ENCODE results near the gene ZNF280D. TPM values are rescaled to one million over a fixed set of nuclear protein-coding genes. Genes with fewer than 3 reads are reported as not detected.

Gene ZNF280D
- total and polyA plus RNA-seq, 2 of the 4 experiments (the other 2 are of a cell fraction), result 8.3 to 21.0 TPM

DNA sequence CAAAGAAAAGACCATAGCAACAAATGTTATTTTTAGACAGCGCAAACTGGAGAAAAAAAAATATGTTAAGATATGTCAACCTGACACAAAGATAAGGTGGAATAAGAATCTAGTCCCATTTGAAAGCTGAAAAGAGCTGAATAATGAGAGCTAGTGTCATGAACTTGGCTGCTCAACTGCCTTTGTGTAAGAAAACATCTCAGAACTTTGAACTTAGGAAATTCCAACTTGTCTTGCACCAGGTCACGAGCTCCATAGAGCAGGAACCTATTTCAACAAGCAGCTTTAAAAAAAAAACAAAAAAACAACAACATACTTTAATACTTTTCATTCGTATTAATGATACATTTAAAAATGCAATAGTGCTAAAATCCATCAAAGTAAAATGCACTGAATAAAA, 79.5 kb downstream of the ZNF280D start:
- dilution Hi-C loops (cut with HindIII; ENCODE audit: low sequenced_read_pairs, unreplicated experiment), result no loop called here
- Histone ChIP-seq H2BK120ac (ENCODE audit: low read depth, low read length) (no peak overlapping the region), H3K4ac (ENCODE audit: low read depth, low read length) (no peak overlapping the region), H3K27ac (ENCODE audit: insufficient read depth, low read length) (no peak overlapping the region), H3K4me3 (ENCODE audit: insufficient read depth, low read depth, low read length) (no peak overlapping the region), H4K8ac (ENCODE audit: low read depth in 2 of 2, low read length in 2 of 2) (no peak overlapping the region), H3K23ac (ENCODE audit: low read depth, low read length) (no peak overlapping the region), H3K9ac (ENCODE audit: low read depth, low read length) (no peak overlapping the region), H3K27me3 (ENCODE audit: control insufficient read depth, insufficient read depth, low read length) (no peaks in the 10 kb centered on the region), H2AK5ac (ENCODE audit: low read depth, low read length) (no peak overlapping the region), H2BK15ac (ENCODE audit: low read depth, low read length) (no peak overlapping the region), H3K56ac (ENCODE audit: extremely low read depth, insufficient read depth, low read length) (no peak overlapping the region), H3K9me3 (ENCODE audit: control insufficient read depth, insufficient read depth, low read length) (no peaks in the 10 kb centered on the region), H2AK9ac (replicated peaks; ENCODE audit: low read depth, low read length, poor library complexity) (no peak overlapping the region), H2AFZ (replicated peaks; ENCODE audit: low read length, poor library complexity) (no peak overlapping the region), H3K79me1 (ENCODE audit: low read depth in 1 of 2, low read length in 2 of 2) (no peaks in the 10 kb centered on the region; a peak in 1 of 4 replicates), H2BK20ac (ENCODE audit: low read depth, low read length) (no peak overlapping the region), H3K4me1 (ENCODE audit: control insufficient read depth, insufficient read depth, low read length) (no peaks in the 10 kb centered on the region), H4K91ac (ENCODE audit: insufficient read depth, low read depth, low read length) (no peak overlapping the region), H3K14ac (replicated peaks; ENCODE audit: low read depth, low read length) (no peak overlapping the region), H4K5ac (ENCODE audit: low read depth, low read length) (no peak overlapping the region), H3K18ac (ENCODE audit: low read depth, low read length) (no peak overlapping the region), H4K20me1 (ENCODE audit: insufficient read depth, low read length) (no peaks in the 10 kb centered on the region), H3K36me3 (ENCODE audit: control insufficient read depth, insufficient read depth, low read length) (peaks cover 6% of the 10 kb centered on the region), H3K9me1 (ENCODE audit: insufficient read depth, low read length) (no peaks in the 10 kb centered on the region), H3K4me2 (ENCODE audit: low read depth, low read length) (no peak overlapping the region), H2BK5ac (ENCODE audit: low read depth, low read length, poor library complexity, severe bottlenecking) (no peak overlapping the region)
- WGBS, 2 experiments (ENCODE audit: extremely low coverage in 2 of 2, insufficient read length in 1 of 2), result 100% methylated on average over 1 of the region's 3 CpGs; no CpG with 5 or more reads in 1 of the 2 experiments
- no peak for ATAC-seq (ENCODE audit: low read depth)
- no TSS peak for BruUV-seq (replicated peaks)
- intact Hi-C loops (cut with micrococcal nuclease), result no loop called here
- ChIA-PET POLR2A (ENCODE audit: unreplicated experiment) (no interaction called here), CTCF (no interaction called here)
- TF ChIP-seq CEBPB (IDR thresholded peaks at IDR 0.05; ENCODE audit: low read depth, low read length) (no peak), NFE2L2 (IDR thresholded peaks at IDR 0.05; ENCODE audit: low read depth, low read length) (no peak)
- in situ Hi-C loops (cut with MboI; ENCODE audit: low sequenced_read_pairs), result no loop called here
- DNase-seq, result no peak
